ENCODE data around the gene HMCN1. TPM values are rescaled to one million over a fixed set of nuclear protein-coding genes. Genes with fewer than 3 reads are reported as not detected.

The HMCN1 gene
- polyA plus RNA-seq, 1 donor from 2014 or later, result 0.66 TPM

DNA sequence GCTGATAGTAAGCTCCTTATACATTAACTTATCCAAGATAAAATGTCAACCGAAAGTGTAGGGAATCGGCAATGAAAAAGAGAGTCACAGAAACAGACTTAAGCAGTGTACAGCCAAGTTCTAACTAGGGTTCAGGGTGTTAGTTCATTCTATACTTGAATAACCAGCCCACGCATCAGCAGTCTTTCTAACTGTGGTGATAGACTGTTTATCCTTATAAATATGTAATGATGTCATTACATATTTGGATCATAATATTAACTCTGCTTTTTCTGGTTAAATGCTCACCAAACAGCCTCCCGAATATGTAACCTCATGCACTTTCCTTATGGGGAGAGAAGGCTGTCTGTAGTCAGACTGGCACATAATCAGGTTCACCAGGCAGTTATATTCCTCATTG is 11.0 kb downstream of the HMCN1 start (continued):
- TF ChIP-seq POLR2AphosphoS5 (IDR thresholded peaks at IDR 0.05) (no peak), MXI1 (conservative IDR thresholded peaks at IDR 0.05; ENCODE audit: poor library complexity, severe bottlenecking) (no peak)

DNA sequence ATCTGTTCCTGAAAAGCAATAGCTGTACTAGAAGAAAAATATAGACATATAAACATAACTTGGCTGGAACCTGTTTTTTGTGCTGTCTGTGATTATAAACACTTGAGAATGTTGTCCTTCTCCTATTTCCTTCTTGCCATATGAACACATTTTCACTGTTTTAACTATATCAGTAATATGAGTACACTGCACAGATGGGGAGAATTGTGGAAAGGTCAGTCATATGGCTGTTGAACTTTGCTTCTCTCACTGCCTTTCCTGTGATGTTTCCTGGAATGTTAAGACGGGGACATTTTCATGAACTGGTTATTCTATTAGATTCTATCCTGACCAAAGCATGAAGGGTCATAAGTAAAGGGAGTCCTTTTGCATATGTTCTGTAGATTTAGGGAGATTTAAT is 24.9 kb downstream of the HMCN1 start:
- Histone ChIP-seq H3F3A (ENCODE audit: insufficient read depth, low read length, poor library complexity, severe bottlenecking) (no peaks in the 10 kb centered on the region), H3K9me2 (ENCODE audit: insufficient read depth, low read length) (no peaks in the 10 kb centered on the region), H3K9ac (ENCODE audit: low read length) (no peak overlapping the region), H2AFZ (ENCODE audit: low read depth, low read length) (no peak overlapping the region), H3K27me3 (ENCODE audit: insufficient read depth, low read depth, low read length) (no peaks in the 10 kb centered on the region), H3K79me2 (replicated peaks; ENCODE audit: insufficient read depth, low read length) (no peaks in the 10 kb centered on the region), H3K9me3 (ENCODE audit: low read length) (no peaks in the 10 kb centered on the region), H3K4me3 (ENCODE audit: low read length) (no peak overlapping the region), H3K36me3 (ENCODE audit: insufficient read depth, low read length) (no peaks in the 10 kb centered on the region), H4K20me1 (ENCODE audit: insufficient read depth) (no peaks in the 10 kb centered on the region), H3K4me2 (ENCODE audit: low read length) (no peak overlapping the region), H3K27ac (ENCODE audit: low read length) (no peak overlapping the region)
- TF ChIP-seq EZH2 (IDR thresholded peaks at IDR 0.05; ENCODE audit: borderline replicate concordance, insufficient read depth, low read length, poor library complexity, severe bottlenecking) (no peak), POLR2AphosphoS5 (IDR thresholded peaks at IDR 0.05) (no peak), EP300 (conservative IDR thresholded peaks at IDR 0.05; ENCODE audit: poor library complexity, severe bottlenecking) (no peak), RAD21 (conservative IDR thresholded peaks at IDR 0.05) (no peak), MXI1 (conservative IDR thresholded peaks at IDR 0.05; ENCODE audit: poor library complexity, severe bottlenecking) (no peak), REST (IDR thresholded peaks at IDR 0.05; ENCODE audit: borderline replicate concordance) (no peak), TAF1 (IDR thresholded peaks at IDR 0.05; ENCODE audit: low read depth) (no peak), SMC3 (conservative IDR thresholded peaks at IDR 0.05; ENCODE audit: poor library complexity) (no peak)
- TF ChIP-seq, protein P1, sequence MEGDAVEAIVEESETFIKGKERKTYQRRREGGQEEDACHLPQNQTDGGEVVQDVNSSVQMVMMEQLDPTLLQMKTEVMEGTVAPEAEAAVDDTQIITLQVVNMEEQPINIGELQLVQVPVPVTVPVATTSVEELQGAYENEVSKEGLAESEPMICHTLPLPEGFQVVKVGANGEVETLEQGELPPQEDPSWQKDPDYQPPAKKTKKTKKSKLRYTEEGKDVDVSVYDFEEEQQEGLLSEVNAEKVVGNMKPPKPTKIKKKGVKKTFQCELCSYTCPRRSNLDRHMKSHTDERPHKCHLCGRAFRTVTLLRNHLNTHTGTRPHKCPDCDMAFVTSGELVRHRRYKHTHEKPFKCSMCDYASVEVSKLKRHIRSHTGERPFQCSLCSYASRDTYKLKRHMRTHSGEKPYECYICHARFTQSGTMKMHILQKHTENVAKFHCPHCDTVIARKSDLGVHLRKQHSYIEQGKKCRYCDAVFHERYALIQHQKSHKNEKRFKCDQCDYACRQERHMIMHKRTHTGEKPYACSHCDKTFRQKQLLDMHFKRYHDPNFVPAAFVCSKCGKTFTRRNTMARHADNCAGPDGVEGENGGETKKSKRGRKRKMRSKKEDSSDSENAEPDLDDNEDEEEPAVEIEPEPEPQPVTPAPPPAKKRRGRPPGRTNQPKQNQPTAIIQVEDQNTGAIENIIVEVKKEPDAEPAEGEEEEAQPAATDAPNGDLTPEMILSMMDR (IDR thresholded peaks at IDR 0.05; ENCODE audit: poor library complexity, severe bottlenecking), result no peak

DNA sequence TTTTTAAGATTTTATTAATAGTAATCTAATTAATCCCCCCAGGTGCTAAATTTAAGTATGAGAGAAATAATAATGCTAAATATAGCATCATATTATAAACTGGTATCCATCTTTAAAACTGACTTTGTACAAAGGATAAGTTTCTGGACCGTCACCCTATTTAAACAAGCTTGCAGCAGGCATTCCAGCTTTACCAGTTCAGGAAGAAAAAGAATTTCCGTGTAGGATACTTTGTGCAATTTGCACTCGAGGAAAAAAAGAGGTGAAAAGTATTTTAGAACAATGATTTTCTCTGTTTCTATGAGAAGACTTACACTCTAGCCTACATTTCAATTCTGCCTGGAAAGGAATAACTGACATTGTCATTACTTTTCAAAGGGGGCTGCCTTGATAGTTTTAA is 27.6 kb downstream of the HMCN1 start:
- Histone ChIP-seq H3K36me3 (ENCODE audit: insufficient read depth, low read length) (no peaks in the 10 kb centered on the region), H3K27ac (ENCODE audit: low read length) (no peak overlapping the region), H3K27me3 (ENCODE audit: insufficient read depth, low read depth, low read length) (no peaks in the 10 kb centered on the region), H2AFZ (ENCODE audit: low read depth, low read length) (no peak overlapping the region), H3K9ac (ENCODE audit: low read length) (no peak overlapping the region), H3K4me3 (ENCODE audit: low read length) (no peak overlapping the region), H3K9me3 (ENCODE audit: low read length) (no peaks in the 10 kb centered on the region), H3K79me2 (replicated peaks; ENCODE audit: insufficient read depth, low read length) (no peaks in the 10 kb centered on the region), H4K20me1 (ENCODE audit: insufficient read depth) (no peaks in the 10 kb centered on the region), H3F3A (ENCODE audit: insufficient read depth, low read length, poor library complexity, severe bottlenecking) (no peaks in the 10 kb centered on the region), H3K4me2 (ENCODE audit: low read length) (no peak overlapping the region), H3K9me2 (ENCODE audit: insufficient read depth, low read length) (no peaks in the 10 kb centered on the region)
- no peak for TF ChIP-seq REST (IDR thresholded peaks at IDR 0.05; ENCODE audit: borderline replicate concordance)
- TF ChIP-seq SMC3 (conservative IDR thresholded peaks at IDR 0.05; ENCODE audit: poor library complexity), result no peak
- TF ChIP-seq EP300 (conservative IDR thresholded peaks at IDR 0.05; ENCODE audit: poor library complexity, severe bottlenecking), result no peak
- no peak for TF ChIP-seq POLR2AphosphoS5 (IDR thresholded peaks at IDR 0.05)
- no peak for TF ChIP-seq EZH2 (IDR thresholded peaks at IDR 0.05; ENCODE audit: borderline replicate concordance, insufficient read depth, low read length, poor library complexity, severe bottlenecking)
- TF ChIP-seq, protein P1 (IDR thresholded peaks at IDR 0.05; ENCODE audit: poor library complexity, severe bottlenecking), result no peak
- no peak for TF ChIP-seq RAD21 (conservative IDR thresholded peaks at IDR 0.05)
- TF ChIP-seq MXI1 (conservative IDR thresholded peaks at IDR 0.05; ENCODE audit: poor library complexity, severe bottlenecking), result no peak
